HG02642 (cell line): ENCODE measurements around the gene RTN4RL2.

Experiments
- ATAC-seq: cut with Tn5 transposase; IDR thresholded peaks from one replicate; pipeline ENCODE4 v1.9.1; 2021; ENCODE audit warnings: mild to moderate bottlenecking; ENCODE audit not compliant: unreplicated experiment, poor library complexity

RTN4RL2 gene

DNA sequence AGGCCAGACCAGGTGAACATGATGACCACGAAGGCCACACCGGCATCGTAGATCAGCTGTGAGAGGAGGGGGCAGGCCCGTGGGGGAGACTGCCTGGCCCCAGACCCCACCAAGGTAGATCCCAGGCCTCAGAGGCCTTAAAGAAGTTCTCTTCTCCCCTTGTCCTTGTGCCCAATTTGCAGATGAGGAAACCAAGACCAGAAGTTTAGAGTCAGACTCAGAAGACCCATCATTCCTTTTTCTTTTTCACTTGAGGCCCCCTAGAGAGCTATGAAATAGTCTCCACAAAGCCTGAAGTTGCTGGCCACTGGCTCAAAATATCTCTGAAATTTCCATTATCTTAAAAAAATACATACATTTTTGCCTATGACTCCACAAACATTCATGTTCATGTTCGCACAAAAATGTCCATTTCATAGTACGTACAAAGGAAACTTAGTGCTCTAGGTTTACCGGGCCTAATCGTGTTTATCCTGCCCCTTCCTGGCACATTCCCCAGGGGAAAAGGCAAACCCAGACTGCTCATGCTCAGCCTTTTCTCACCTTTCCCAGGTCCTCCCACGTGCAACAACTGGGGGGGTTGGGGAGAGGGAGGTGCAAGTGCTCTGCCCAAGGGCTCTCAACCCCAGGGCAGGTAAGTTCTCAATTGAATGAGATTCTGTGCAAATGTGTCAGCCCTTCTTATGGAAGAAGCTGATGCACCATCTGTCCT, 35.9 kb downstream of the RTN4RL2 start:
- no peak for ATAC-seq

DNA sequence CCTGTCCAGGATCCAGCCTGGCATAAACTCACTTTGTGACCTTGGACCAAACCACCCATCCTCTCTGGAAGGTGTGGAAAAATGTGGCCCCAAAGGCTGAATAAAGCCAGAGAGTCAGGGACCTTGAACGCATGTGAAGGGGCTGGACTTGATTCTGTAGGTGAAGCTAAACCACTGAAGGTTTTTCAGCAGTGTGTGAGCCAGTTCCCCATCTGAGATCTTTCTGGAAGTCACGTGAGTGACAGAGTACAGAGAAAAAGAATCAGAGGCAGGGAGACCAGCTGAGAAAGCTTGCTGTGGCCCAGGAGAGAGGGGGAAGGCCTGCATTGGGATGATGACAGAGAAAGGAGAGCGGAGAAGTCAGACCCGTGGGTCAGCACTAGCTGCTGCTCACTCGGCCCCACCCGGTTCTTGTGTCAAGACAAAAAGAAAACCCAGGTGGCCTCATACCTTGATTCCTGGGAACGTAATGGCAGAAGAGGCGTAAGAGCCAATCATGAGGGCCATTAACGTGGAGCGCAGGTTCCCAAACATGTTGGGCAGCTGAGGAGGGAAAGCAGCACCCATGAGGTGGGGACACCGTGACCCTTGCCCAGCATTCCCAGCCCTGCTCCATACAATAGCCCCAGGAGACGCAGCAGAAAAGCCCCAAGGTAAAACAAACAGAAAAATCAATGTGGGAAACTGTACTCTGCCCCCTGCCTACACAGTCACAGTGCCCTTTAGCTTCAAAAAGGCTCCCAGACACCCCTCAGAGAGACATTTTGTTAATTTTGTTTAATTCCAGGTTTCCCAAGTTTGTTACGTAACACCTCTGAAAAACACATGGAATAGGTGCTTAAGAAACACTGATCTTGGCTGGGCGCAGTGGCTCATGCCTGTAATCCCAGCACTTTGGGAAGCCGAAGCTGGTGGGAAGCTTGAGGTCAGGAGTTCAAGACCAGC, 37.2 kb downstream of the RTN4RL2 start:
- ATAC-seq, result no peak

GRCh38 chr11:57498540-57498939, 38.2 kb downstream of the RTN4RL2 start:
- no peak for ATAC-seq

- peak; percentile 100 for ATAC-seq
Measured at GRCh38 chr11:57499413-57499982, 39.2 kb downstream of the RTN4RL2 start.

DNA sequence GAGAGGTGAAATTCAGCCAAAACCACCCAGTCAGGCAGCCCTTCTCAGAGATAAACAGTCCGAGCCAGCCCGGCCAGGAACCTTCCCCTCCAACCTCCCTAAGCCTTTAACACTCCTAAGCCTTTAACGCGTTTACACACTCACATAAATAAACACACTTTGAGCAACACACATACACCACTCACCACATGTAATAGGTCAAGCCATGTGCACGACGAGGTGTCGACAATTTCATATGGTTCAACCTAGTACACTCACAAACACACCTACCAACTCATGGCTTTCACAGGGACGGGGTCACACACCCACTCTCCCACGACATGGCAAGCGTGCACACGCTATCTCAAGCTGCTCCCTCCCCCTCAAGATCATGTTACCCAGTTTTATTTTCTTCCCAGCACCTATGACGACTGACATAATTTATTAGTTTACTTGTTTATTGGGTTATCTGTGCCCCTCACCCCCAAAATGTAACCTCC, 39.7 kb downstream of the RTN4RL2 start:
- no peak for ATAC-seq

DNA sequence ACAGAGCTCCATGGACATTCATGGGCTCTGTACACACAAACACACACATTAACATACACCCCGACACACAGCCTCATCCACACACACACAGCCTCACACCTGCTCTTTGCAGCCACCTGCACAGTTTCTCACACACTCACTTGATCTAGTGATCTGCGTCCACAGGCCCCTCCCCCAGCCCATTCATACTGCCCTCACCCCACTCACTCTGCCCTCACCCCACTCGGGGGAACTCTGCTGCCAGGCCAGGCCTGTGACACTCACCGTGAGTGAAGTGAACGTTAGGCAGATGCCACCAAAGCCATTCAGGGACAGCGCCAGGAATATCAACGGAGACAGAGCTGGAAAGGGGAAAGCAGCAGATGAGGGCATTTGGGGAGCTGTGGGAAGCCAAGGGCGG, 40.2 kb downstream of the RTN4RL2 start:
- no peak for ATAC-seq

GRCh38 chr11:57500926-57501325, 40.6 kb downstream of the RTN4RL2 start:
- ATAC-seq, result no peak

GRCh38 chr11:57501953-57502352, 41.6 kb downstream of the RTN4RL2 start:
- no peak for ATAC-seq

DNA sequence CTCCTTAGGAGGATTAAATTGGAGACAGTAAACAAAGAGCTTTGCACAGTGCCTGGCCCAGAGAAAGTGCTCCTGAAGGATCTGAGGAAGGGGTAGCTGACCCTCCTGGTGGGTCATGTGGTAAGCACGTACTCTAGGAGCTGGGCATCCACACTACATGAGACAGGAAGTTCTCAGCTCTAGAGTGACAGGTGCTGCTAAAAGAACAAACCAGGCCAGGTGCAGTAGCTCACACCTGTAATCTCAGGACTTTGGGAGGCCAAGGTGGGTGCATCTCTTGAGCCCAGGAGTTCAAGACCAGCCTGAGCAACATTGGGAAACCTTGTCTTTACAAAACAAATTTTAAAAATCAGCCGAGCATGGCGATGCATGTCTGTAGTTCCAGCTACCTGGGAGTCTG, 42.0 kb downstream of the RTN4RL2 start:
- no peak for ATAC-seq

DNA sequence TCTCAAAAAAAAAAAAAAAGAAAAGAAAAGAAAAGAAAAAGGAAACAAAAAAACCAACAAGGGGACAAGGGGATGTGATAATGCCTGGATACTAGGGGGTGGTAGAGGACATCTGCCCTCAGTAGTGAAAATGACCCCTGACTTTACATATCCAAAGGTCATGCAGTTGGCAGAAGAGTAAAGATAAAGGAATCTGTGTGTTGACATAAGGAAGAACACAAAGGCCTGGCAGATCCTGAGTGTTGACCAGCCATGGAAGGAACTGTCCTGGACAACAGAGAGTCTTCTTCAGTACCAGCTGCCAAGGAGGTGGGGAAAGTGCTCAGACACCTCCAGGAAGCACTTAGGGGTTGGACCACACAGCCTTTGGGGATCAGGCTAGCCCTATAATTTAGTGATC, 42.5 kb downstream of the RTN4RL2 start:
- ATAC-seq, result no peak

DNA sequence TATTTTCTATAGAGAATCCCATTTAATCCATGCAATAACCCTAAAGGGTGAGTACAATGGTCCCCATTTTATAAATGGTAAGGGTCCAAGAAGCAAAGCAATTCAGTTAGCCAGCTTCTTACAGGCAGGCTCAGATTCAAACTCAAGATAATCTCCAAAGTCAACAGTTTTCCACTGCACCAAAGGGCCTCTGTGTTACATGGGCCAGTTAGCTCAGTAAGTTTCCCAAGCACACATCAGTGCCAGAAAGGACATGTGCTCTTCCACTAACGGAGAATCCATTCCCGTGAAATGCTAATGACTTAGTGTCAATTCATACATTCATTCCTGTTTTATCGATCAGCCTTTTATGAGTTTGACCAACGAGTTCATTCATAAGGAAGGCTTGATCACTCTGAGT, 44.2 kb downstream of the RTN4RL2 start:
- ATAC-seq, result no peak

GRCh38 chr11:57506522-57506921, 46.2 kb downstream of the RTN4RL2 start:
- no peak for ATAC-seq

DNA sequence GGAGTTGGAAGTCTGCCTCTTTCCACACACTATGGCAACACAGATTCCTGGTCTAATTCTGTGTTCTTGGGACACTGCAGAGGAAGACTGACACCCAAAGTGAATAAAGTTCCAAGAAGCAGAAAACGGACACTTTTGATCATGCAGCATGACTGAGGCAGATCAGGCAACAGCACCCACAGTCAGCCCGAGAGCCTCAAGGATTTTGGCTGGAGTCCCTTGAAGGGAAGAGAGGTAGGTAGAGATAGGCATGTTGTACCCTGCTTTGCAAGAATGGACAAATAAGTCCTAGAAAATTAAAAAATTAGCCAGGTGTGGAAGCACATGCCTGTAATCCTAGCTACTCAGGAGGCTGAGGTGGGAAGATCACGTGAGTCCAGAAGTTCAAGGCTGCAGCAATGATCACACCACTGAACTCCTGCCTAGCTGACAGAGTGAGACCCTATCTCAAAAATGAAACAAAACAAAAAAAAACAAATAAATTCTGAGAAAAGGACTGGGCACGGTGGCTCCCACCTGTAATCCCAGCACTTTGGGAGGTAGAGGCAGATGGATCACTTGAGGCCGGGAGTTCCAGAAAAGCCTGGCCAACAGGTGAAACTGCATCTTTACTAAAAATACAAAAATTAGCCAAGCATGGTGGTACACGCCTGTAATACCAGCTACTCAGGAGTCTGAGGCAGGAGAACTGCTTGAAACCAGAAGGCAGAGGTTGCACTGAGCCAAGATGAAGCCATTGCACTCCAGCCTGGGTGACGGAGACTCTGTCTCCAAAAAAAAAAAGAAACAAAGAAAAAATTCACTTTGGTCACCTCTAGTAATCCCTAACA, 48.2 kb downstream of the RTN4RL2 start:
- no peak for ATAC-seq

GRCh38 chr11:57511741-57512430, 51.6 kb downstream of the RTN4RL2 start:
- ATAC-seq, result no peak

DNA sequence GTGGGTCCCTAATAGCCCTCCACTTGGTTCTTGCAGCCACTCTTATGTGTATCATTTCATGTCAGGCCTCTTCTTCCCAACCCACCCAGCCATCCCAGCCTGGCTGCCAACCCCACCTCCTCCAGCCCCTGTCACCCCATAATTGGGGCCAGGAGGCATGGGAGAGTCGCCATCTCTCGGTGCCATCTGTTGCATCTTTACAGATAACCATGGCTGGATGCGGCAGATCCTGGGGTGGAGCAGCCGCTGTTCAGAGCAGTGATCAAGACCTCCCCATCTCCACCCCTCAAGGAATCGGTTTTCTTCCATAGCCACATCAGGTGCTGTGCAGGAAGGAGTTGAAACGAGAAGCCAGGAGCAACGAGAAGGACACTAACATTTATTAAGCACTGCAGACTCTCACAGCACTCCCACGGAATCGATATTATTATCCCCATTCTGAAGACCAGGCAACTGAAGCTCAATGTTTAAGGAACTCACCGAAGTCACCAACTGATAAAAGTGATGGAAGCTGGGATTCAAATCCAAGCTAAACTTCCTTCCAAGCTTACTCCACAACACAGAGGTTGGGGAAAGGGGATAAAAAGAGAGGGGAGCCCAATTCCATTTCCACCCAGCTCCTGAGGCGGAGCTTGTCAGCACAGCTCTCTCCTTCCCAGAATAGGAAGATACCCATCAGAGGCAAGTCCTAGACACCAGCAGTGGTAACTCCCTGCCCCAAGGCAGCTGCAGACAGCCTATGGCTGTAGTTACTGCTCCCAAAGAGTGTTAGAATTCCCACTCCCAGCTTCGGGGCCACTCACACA, 52.5 kb downstream of the RTN4RL2 start:
- no peak for ATAC-seq

DNA sequence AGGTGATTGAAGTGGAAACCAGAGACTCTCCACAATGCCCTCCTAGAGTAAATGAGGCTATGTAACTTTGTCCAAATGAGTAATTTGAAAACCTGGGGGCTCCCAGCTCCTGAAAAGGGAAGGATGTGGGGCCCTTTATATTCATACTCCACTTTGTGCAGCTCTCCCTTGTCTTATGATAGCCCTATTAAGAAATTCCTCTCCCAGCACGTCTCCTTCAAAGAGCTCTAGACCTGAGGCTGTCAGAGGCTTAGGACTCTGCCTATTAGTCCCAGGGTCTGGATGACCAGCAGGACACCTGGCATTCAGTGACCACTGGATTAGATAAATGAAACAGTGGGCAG, 53.1 kb downstream of the RTN4RL2 start:
- ATAC-seq, result no peak

DNA sequence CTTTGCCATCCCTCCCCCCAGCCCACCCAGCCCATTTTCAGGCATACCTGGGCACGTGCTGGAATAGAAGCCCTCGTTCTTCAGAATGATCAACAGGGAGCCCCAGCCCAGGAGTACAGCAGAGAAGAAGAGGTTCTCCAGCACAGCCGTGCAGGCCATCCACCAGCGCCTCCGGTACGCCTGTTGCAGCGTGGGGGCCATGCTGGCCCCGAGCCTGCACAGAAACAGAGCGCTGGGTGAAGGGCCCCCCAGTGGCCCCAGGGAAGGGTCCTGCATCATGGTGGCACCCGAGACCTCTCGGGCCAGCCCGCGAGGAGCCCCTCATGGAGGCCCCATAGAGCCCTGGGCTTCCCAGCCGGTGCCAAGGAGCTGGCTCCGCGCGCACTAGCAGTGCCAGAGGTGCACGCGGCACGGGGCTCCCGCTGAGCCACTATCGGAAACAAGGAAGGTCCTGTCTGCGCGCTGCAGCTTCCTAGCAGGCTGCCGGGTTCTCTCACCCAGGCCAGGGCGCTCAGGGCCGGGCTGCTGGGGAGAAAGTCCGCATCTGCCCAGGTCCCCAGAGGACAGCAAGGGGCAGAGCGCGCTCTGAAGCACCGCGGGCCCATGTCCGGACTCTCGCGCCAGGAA, 53.7 kb downstream of the RTN4RL2 start:
- ATAC-seq, result peak; percentile 46

- ATAC-seq, result peak; percentile 52
Measured at GRCh38 chr11:57514538-57515331, 54.4 kb downstream of the RTN4RL2 start.
